Vagina (tissue), 2 donors: ENCODE results near the gene ACACA. TPM values are rescaled to one million over a fixed set of nuclear protein-coding genes. Genes with fewer than 3 reads are reported as not detected.
A peak's percentile ranks its signal among the peaks of the same experiment; 100 is the strongest.
"Not testable (repeated sequence)": the region's sequence is repeated elsewhere in the genome, so short reads cannot be mapped to it uniquely, and the experiment has no call there.

Source experiments
- DNase-seq, 2 donors: peaks; one replicate each; pipeline ENCODE4 v3.0.0-alpha.2; 2017; ENCODE audit errors: extremely low spot score in 2 of 2
- H3K27ac ChIP-seq: fragments of 200-600 bp; sonication (generic); one replicate; pipeline ENCODE4 v1.5.1; 2019
- H3K27me3 ChIP-seq: fragments of 200-600 bp; sonication (generic); one replicate; pipeline ENCODE4 v1.5.1; 2019
- H3K36me3 ChIP-seq, 2 donors: fragments of 200-600 bp; sonication (generic); one replicate each; pipeline ENCODE4 v1.5.1; 2017 to 2019
- H3K4me1 ChIP-seq: fragments of 200-600 bp; sonication (generic); one replicate; pipeline ENCODE4 v1.5.1; 2019
- H3K4me3 ChIP-seq, 2 donors: fragments of 200-600 bp; sonication (generic); 1 replicate in 1 of 2; 2 replicates in 1 of 2; pipeline ENCODE4 v1.5.1; 2016 to 2019
- H3K9me3 ChIP-seq: fragments of 200-600 bp; sonication (generic); one replicate; pipeline ENCODE4 v1.5.1; 2019
- CTCF ChIP-seq, 3 experiments: fragments of 450-650 bp in 2 of 3; fragments of 200-600 bp in 1 of 3; sonication (generic) in 1 of 3; IDR thresholded peaks; one replicate each; pipeline ENCODE4 v1.5.1; 2017 to 2019; ENCODE audit warnings: antibody characterized with exemption in 3 of 3, mild to moderate bottlenecking in 2 of 3, moderate library complexity in 2 of 3
- POLR2A ChIP-seq, 2 donors: fragments of 450-650 bp; IDR thresholded peaks; one replicate each; pipeline ENCODE4 v1.6.1; 2017; ENCODE audit warnings: antibody characterized with exemption in 2 of 2, mild to moderate bottlenecking in 2 of 2, moderate library complexity in 2 of 2
- POLR2AphosphoS5 ChIP-seq, 2 donors: sonication (generic); formaldehyde crosslinking; IDR thresholded peaks; one replicate each; pipeline ENCODE4 v1.9.0; 2017; ENCODE audit warnings: antibody characterized with exemption in 2 of 2, mild to moderate bottlenecking in 2 of 2, low read depth in 1 of 2; ENCODE audit not compliant: insufficient read depth in 1 of 2
- intact Hi-C: fragments of 100-400 bp; cut with DNase I; formaldehyde crosslinking; loops from one replicate; pipeline ENCODE4 v1.15.1; 2023
- total RNA-seq: library from RNA; depleted of rRNA; stranded (reverse); fragments of >200 nt; gene quantifications from one replicate; pipeline ENCODE4 v1.2.3, GENCODE V29; 2016

Gene ACACA
- total RNA-seq, 1 donor from 2014 or later = 44.7 TPM

- no peaks in the 10 kb centered on the region for H3K36me3 ChIP-seq
- peak overlapping the region; percentile 93 for H3K27ac ChIP-seq
- no peaks in the 10 kb centered on the region for H3K9me3 ChIP-seq
- intact Hi-C loops = no loop called here
- TF ChIP-seq POLR2AphosphoS5 (IDR thresholded peaks at IDR 0.05; ENCODE audit: insufficient read depth in 1 of 2, low read depth in 1 of 2) (no peak), POLR2A (IDR thresholded peaks at IDR 0.05) (no peak), CTCF (IDR thresholded peaks at IDR 0.05) (no peak)
- peak in 1 of 2 donors; percentile 89 for DNase-seq
- H3K4me3 ChIP-seq = peak overlapping the region; percentile 67 to 70
- no peaks in the 10 kb centered on the region for H3K27me3 ChIP-seq
- peaks cover 32% of the 10 kb centered on the region for H3K4me1 ChIP-seq
Measured at GRCh38 chr17:37359682-37360188, 46.9 kb downstream of the ACACA start.

- H3K9me3 ChIP-seq = no peaks in the 10 kb centered on the region
- H3K27ac ChIP-seq = peak overlapping the region; percentile 93
- peak overlapping the region; percentile 67 to 70 for H3K4me3 ChIP-seq
- H3K27me3 ChIP-seq = no peaks in the 10 kb centered on the region
- DNase-seq = peak; percentile 95 to 96
- intact Hi-C loops = no loop called here
- TF ChIP-seq POLR2AphosphoS5 (IDR thresholded peaks at IDR 0.05; ENCODE audit: insufficient read depth in 1 of 2, low read depth in 1 of 2) = peak in 1 of 2 donors; percentile 77
- peak in 1 of 3 experiments; percentile 4 for TF ChIP-seq CTCF (IDR thresholded peaks at IDR 0.05)
- peak in 1 of 2 donors; percentile 35 for TF ChIP-seq POLR2A (IDR thresholded peaks at IDR 0.05)
- peaks cover 32% of the 10 kb centered on the region for H3K4me1 ChIP-seq
- no peaks in the 10 kb centered on the region for H3K36me3 ChIP-seq
Measured at GRCh38 chr17:37358830-37359681, 47.6 kb downstream of the ACACA start.

- no peaks in the 10 kb centered on the region for H3K27me3 ChIP-seq
- intact Hi-C loops = no loop called here
- H3K27ac ChIP-seq = peak overlapping the region; percentile 93
- H3K9me3 ChIP-seq = no peaks in the 10 kb centered on the region
- DNase-seq = peak in 1 of 2 donors; percentile 89
- peaks cover 32% of the 10 kb centered on the region for H3K4me1 ChIP-seq
- peak overlapping the region; percentile 67 to 70 for H3K4me3 ChIP-seq
- H3K36me3 ChIP-seq = no peaks in the 10 kb centered on the region
- no peak for TF ChIP-seq POLR2AphosphoS5 (IDR thresholded peaks at IDR 0.05; ENCODE audit: insufficient read depth in 1 of 2, low read depth in 1 of 2)
- no peak for TF ChIP-seq CTCF (IDR thresholded peaks at IDR 0.05)
- TF ChIP-seq POLR2A (IDR thresholded peaks at IDR 0.05) = no peak
Measured at GRCh38 chr17:37358098-37358829, 48.4 kb downstream of the ACACA start.

GRCh38 chr17:37356796-37357569 is 49.7 kb downstream of the ACACA start:
- DNase-seq, H3K4me3 ChIP-seq, H3K9me3 ChIP-seq, intact Hi-C loops, H3K27me3 ChIP-seq, H3K27ac ChIP-seq, H3K36me3 ChIP-seq: not testable (repeated sequence)
- H3K4me1 ChIP-seq = peaks cover 32% of the 10 kb centered on the region

GRCh38 chr17:37346863-37347402 is 59.7 kb downstream of the ACACA start:
- H3K27ac ChIP-seq, H3K4me1 ChIP-seq, H3K9me3 ChIP-seq, H3K4me3 ChIP-seq, H3K27me3 ChIP-seq, intact Hi-C loops, DNase-seq, H3K36me3 ChIP-seq: not testable (repeated sequence)
